Activated naive CD8-positive, alpha-beta T cell treated with anti-CD3 and anti-CD28 coated beads, Interleukin-2, amount 50 U/mL, for 16 hours (primary cell): Measurements from ENCODE around the gene UPB1.
A peak's percentile ranks its signal among the peaks of the same experiment; 100 is the strongest.
"Not testable (repeated sequence)": the region's sequence is repeated elsewhere in the genome, so short reads cannot be mapped to it uniquely, and the experiment has no call there.

ENCODE experiments used
- DNase-seq: peaks from one replicate; pipeline ENCODE4 v3.0.0-alpha.2; 2020; ENCODE audit warnings: low read depth, low spot score

The UPB1 gene

GRCh38 chr22:24481641-24482040, 13.5 kb upstream of the UPB1 start:
- DNase-seq = no peak

GRCh38 chr22:24482575-24482974, 12.6 kb upstream of the UPB1 start:
- DNase-seq = no peak

- DNase-seq = no peak
Observed at GRCh38 chr22:24482998-24483397, 12.1 kb upstream of the UPB1 start.

- DNase-seq = no peak
Observed at GRCh38 chr22:24483976-24484545, 11.1 kb upstream of the UPB1 start.

GRCh38 chr22:24485170-24485569, 10.0 kb upstream of the UPB1 start:
- DNase-seq = no peak

GRCh38 chr22:24485608-24486007, 9.5 kb upstream of the UPB1 start:
- no peak for DNase-seq

- DNase-seq = no peak
Observed at GRCh38 chr22:24486501-24486921, 8.6 kb upstream of the UPB1 start.

- DNase-seq = no peak
Observed at GRCh38 chr22:24489011-24489410, 6.1 kb upstream of the UPB1 start.

GRCh38 chr22:24489434-24489833, 5.7 kb upstream of the UPB1 start:
- not testable (repeated sequence) for DNase-seq

GRCh38 chr22:24492391-24492790, 2.7 kb upstream of the UPB1 start:
- no peak for DNase-seq

- no peak for DNase-seq
Observed at GRCh38 chr22:24494167-24494527, 985 bp upstream of the UPB1 start.

- DNase-seq = no peak
Observed at GRCh38 chr22:24495365-24495675, 188 bp downstream of the UPB1 start.

- no peak for DNase-seq
Observed at GRCh38 chr22:24496234-24496633, 1.1 kb downstream of the UPB1 start.

- no peak for DNase-seq
Observed at GRCh38 chr22:24496661-24497060, 1.5 kb downstream of the UPB1 start.

GRCh38 chr22:24497841-24498258, 2.7 kb downstream of the UPB1 start:
- no peak for DNase-seq

- DNase-seq = no peak
Observed at GRCh38 chr22:24498824-24499223, 3.7 kb downstream of the UPB1 start.

GRCh38 chr22:24499706-24500276, 4.7 kb downstream of the UPB1 start:
- no peak for DNase-seq

GRCh38 chr22:24500277-24500820, 5.2 kb downstream of the UPB1 start:
- DNase-seq = no peak

GRCh38 chr22:24501301-24502005, 6.3 kb downstream of the UPB1 start:
- no peak for DNase-seq

GRCh38 chr22:24502034-24502433, 6.9 kb downstream of the UPB1 start:
- DNase-seq = no peak

- no peak for DNase-seq
Observed at GRCh38 chr22:24502541-24502940, 7.4 kb downstream of the UPB1 start.

- peak; percentile 37 for DNase-seq
Observed at GRCh38 chr22:24503137-24503842, 8.2 kb downstream of the UPB1 start.
